H9 (cell line): ENCODE results near the gene ST8SIA5. TPM values are rescaled to one million over a fixed set of nuclear protein-coding genes. Genes with fewer than 3 reads are reported as not detected.

Experiments used
- DNase-seq: peaks from one replicate; pipeline ENCODE4 v3.0.0-alpha.2; 2017
- H2AFZ ChIP-seq: one replicate; pipeline ENCODE4 v1.6.1; 2013; ENCODE audit warnings: mild to moderate bottlenecking, low read length, control low read depth, moderate library complexity
- H2AK5ac ChIP-seq: 2 replicates; pipeline ENCODE4 v1.6.1; 2013; ENCODE audit warnings: low read length, control low read depth, mixed read lengths; ENCODE audit not compliant: insufficient read length
- H2BK120ac ChIP-seq: one replicate; pipeline ENCODE4 v1.6.1; 2013; ENCODE audit warnings: low read depth, mild to moderate bottlenecking, low read length, control low read depth, inconsistent platforms; ENCODE audit not compliant: poor library complexity, severe bottlenecking
- H2BK12ac ChIP-seq: 2 replicates; pipeline ENCODE4 v1.6.1; 2013; ENCODE audit warnings: low read length, control low read depth, mixed read lengths, low read depth; ENCODE audit not compliant: insufficient read length
- H2BK15ac ChIP-seq: 2 replicates; pipeline ENCODE4 v1.6.1; 2013; ENCODE audit warnings: low read depth, low read length, control low read depth
- H2BK20ac ChIP-seq: one replicate; pipeline ENCODE4 v1.6.1; 2013; ENCODE audit warnings: low read depth, mild to moderate bottlenecking, low read length, control low read depth, inconsistent platforms; ENCODE audit not compliant: poor library complexity, severe bottlenecking
- H2BK5ac ChIP-seq: 2 replicates; pipeline ENCODE4 v1.6.1; 2013; ENCODE audit warnings: low read length, control low read depth, mixed read lengths; ENCODE audit not compliant: insufficient read length
- H3K14ac ChIP-seq: 2 replicates; pipeline ENCODE4 v1.6.1; 2013; ENCODE audit warnings: low read length, control low read depth; ENCODE audit not compliant: insufficient read depth
- H3K18ac ChIP-seq: 2 replicates; pipeline ENCODE4 v1.6.1; 2013; ENCODE audit warnings: low read depth, mild to moderate bottlenecking, mixed read lengths, low read length, control low read depth; ENCODE audit not compliant: insufficient read length
- H3K23ac ChIP-seq: 2 replicates; pipeline ENCODE4 v1.6.1; 2013; ENCODE audit warnings: low read length, control low read depth, mixed read lengths, low read depth; ENCODE audit not compliant: insufficient read length
- H3K23me2 ChIP-seq: 2 replicates; pipeline ENCODE4 v1.6.1; 2013; ENCODE audit warnings: low read depth, mild to moderate bottlenecking, mixed read lengths, low read length, control low read depth; ENCODE audit not compliant: insufficient read length, poor library complexity, severe bottlenecking
- H3K27ac ChIP-seq: 2 replicates; pipeline ENCODE4 v1.5.1; 2013; ENCODE audit warnings: low read length, control low read depth, mixed read lengths, low read depth; ENCODE audit not compliant: insufficient read length
- H3K27me3 ChIP-seq: 2 replicates; pipeline ENCODE4 v1.6.1; 2013; ENCODE audit warnings: low read length, control low read depth, inconsistent platforms; ENCODE audit not compliant: insufficient read depth
- H3K4ac ChIP-seq: 2 replicates; pipeline ENCODE4 v1.6.1; 2013; ENCODE audit warnings: low read depth, mild to moderate bottlenecking, control low read depth, inconsistent platforms, low read length, moderate library complexity
- H3K4me1 ChIP-seq: 2 replicates; pipeline ENCODE4 v1.6.1; 2013; ENCODE audit warnings: low read length, control low read depth, inconsistent platforms; ENCODE audit not compliant: insufficient read depth
- H3K4me2 ChIP-seq: 2 replicates; pipeline ENCODE4 v1.6.1; 2013; ENCODE audit warnings: low read length, control low read depth, mixed read lengths; ENCODE audit not compliant: insufficient read length, insufficient read depth
- H3K56ac ChIP-seq: 2 replicates; pipeline ENCODE4 v1.6.1; 2013; ENCODE audit warnings: low read depth, mild to moderate bottlenecking, mixed read lengths, low read length, control low read depth; ENCODE audit not compliant: insufficient read length
- H3K79me1 ChIP-seq: 2 replicates; pipeline ENCODE4 v1.6.1; 2013; ENCODE audit warnings: low read depth, mild to moderate bottlenecking, moderate library complexity, low read length, control low read depth, inconsistent platforms; ENCODE audit not compliant: insufficient read depth, poor library complexity, severe bottlenecking
- H3K79me2 ChIP-seq: 2 replicates; pipeline ENCODE4 v1.6.1; 2013; ENCODE audit warnings: low read length, control low read depth, inconsistent platforms; ENCODE audit not compliant: insufficient read depth
- H3K9ac ChIP-seq: 2 replicates; pipeline ENCODE4 v1.6.1; 2013; ENCODE audit warnings: low read length, control low read depth, mixed read lengths; ENCODE audit not compliant: insufficient read length; ENCODE audit errors: extremely low read depth
- H3K9me3 ChIP-seq: one replicate; pipeline ENCODE4 v1.6.1; 2013; ENCODE audit warnings: low read depth, low read length, inconsistent platforms; ENCODE audit not compliant: control insufficient read depth
- H3T11ph ChIP-seq: one replicate; pipeline ENCODE4 v1.6.1; 2013; ENCODE audit warnings: mild to moderate bottlenecking, low read length, control low read depth, inconsistent platforms
- H4K20me1 ChIP-seq: one replicate; pipeline ENCODE4 v1.6.1; 2013; ENCODE audit not compliant: control insufficient read depth, insufficient read length, insufficient read depth
- H4K5ac ChIP-seq: 2 replicates; pipeline ENCODE4 v1.6.1; 2013; ENCODE audit warnings: low read depth, mild to moderate bottlenecking, mixed read lengths, low read length, control low read depth; ENCODE audit not compliant: insufficient read length
- H4K8ac ChIP-seq: replicated peaks from 2 replicates; pipeline ENCODE4 v1.6.1; 2013; ENCODE audit warnings: low read length, control low read depth, mixed read lengths, low read depth; ENCODE audit not compliant: insufficient read length
- H4K91ac ChIP-seq: 2 replicates; pipeline ENCODE4 v1.6.1; 2013; ENCODE audit warnings: low read depth, mild to moderate bottlenecking, moderate library complexity, mixed read lengths, low read length, control low read depth; ENCODE audit not compliant: insufficient read length
- H3K27ac Mint-ChIP-seq, 3 experiments: 2 replicates in 2 of 3; 3 replicates in 1 of 3; pipeline ENCODE4 v1.8.0; 2020 to 2021; ENCODE audit warnings: mixed read lengths in 3 of 3, mild to moderate bottlenecking in 1 of 3, moderate library complexity in 1 of 3
- H3K27me3 Mint-ChIP-seq: 2 replicates; pipeline ENCODE4 v1.8.0; 2021; ENCODE audit warnings: low read depth, mild to moderate bottlenecking, moderate library complexity, mixed read lengths
- H3K36me3 Mint-ChIP-seq, 3 experiments: 2 replicates in 2 of 3; 3 replicates in 1 of 3; pipeline ENCODE4 v1.8.0; 2020 to 2021; ENCODE audit warnings: low read depth in 3 of 3, mixed read lengths in 3 of 3; ENCODE audit not compliant: insufficient read depth in 1 of 3
- H3K4me1 Mint-ChIP-seq, 2 experiments: 2 replicates each; pipeline ENCODE4 v1.8.0; 2020; ENCODE audit warnings: mixed read lengths in 2 of 2
- H3K4me3 Mint-ChIP-seq, 2 experiments: 2 replicates in 1 of 2; 3 replicates in 1 of 2; pipeline ENCODE4 v1.8.0; 2020 to 2021; ENCODE audit warnings: mild to moderate bottlenecking in 2 of 2, mixed read lengths in 2 of 2, moderate library complexity in 1 of 2
- H3K9me3 Mint-ChIP-seq, 2 experiments: 2 replicates in 1 of 2; 3 replicates in 1 of 2; pipeline ENCODE4 v1.8.0; 2020; ENCODE audit warnings: mild to moderate bottlenecking in 2 of 2, mixed read lengths in 2 of 2, moderate library complexity in 1 of 2
- WGBS: extraction: QIAGEN DNeasy Blood & Tissue Kit; methylation state at CpG from one replicate; pipeline ENCODE4 v1.1.7; 2013; ENCODE audit warnings: missing lambda C conversion rate, low lambda C conversion rate, mixed read lengths; ENCODE audit not compliant: insufficient read length; ENCODE audit errors: extremely low coverage; 5-methylcytosine and 5-hydroxymethylcytosine counted together
- total RNA-seq: library from RNA; stranded (reverse); gene quantifications from 2 replicates; pipeline ENCODE4 v1.2.1, GENCODE V29; 2021
- TF ChIP-seq, protein P1 (sequence below): fragments of 200-600 bp; sonication (generic); conservative IDR thresholded peaks from 3 replicates; pipeline ENCODE4 v1.8.0; 2021; ENCODE audit warnings: antibody characterized with exemption, mild to moderate bottlenecking

ST8SIA5 gene
- total RNA-seq, 1 experiment from 2014 or later = 0.63 TPM

DNA sequence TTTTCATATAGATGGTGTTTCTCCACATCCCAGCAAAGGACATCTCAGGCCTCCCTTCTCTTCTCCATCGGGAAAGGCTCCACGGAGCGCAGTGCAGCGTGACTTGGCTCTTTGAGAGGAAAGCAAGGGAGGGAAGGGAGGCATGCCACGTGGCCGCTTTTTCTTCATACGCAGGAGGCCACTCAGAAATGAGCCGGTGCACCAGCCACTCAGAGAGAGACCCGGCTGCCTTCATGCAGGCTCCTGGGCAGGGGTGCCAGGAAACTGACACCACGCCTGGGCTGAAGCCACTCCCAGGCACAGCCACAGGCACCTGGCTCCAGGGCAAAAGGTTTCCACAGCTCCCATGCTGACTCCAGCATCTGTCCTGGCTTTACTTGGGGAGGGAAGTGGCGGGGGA, 88.7 kb downstream of the ST8SIA5 start:
- no peaks in the 10 kb centered on the region for H3K23me2 ChIP-seq
- no peak for DNase-seq
- no peak overlapping the region for H2AFZ ChIP-seq
- H3K4me2 ChIP-seq = no peak overlapping the region
- Mint-ChIP-seq H3K27me3 (no peaks in the 10 kb centered on the region; the same call in 1 of the 2 replicates), H3K36me3 (peaks cover 3 to 7% (median 4%) of the 10 kb centered on the region in 3 experiments), H3K27ac (no peak overlapping the region), H3K4me3 (no peak overlapping the region), H3K9me3 (peaks cover 8% of the 10 kb centered on the region in 2 experiments), H3K4me1 (peaks cover 16 to 22% of the 10 kb centered on the region in 2 experiments)
- no peak overlapping the region for H3K14ac ChIP-seq
- H4K8ac ChIP-seq = no peak overlapping the region
- no peaks in the 10 kb centered on the region for H4K20me1 ChIP-seq
- no CpG with 5 or more reads among the region's 11 CpGs for WGBS
- H4K5ac ChIP-seq = no peak overlapping the region
- no peak overlapping the region for H3K23ac ChIP-seq
- TF ChIP-seq, protein P1, sequence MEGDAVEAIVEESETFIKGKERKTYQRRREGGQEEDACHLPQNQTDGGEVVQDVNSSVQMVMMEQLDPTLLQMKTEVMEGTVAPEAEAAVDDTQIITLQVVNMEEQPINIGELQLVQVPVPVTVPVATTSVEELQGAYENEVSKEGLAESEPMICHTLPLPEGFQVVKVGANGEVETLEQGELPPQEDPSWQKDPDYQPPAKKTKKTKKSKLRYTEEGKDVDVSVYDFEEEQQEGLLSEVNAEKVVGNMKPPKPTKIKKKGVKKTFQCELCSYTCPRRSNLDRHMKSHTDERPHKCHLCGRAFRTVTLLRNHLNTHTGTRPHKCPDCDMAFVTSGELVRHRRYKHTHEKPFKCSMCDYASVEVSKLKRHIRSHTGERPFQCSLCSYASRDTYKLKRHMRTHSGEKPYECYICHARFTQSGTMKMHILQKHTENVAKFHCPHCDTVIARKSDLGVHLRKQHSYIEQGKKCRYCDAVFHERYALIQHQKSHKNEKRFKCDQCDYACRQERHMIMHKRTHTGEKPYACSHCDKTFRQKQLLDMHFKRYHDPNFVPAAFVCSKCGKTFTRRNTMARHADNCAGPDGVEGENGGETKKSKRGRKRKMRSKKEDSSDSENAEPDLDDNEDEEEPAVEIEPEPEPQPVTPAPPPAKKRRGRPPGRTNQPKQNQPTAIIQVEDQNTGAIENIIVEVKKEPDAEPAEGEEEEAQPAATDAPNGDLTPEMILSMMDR = no peak
- H2BK12ac ChIP-seq = no peak overlapping the region
- H2BK20ac ChIP-seq = no peak overlapping the region
- no peaks in the 10 kb centered on the region for H3K79me2 ChIP-seq
- no peak overlapping the region for H4K91ac ChIP-seq
- H3K18ac ChIP-seq = no peak overlapping the region
- H2BK5ac ChIP-seq = no peak overlapping the region
- H3K56ac ChIP-seq = no peak overlapping the region
- H3K9ac ChIP-seq = no peak overlapping the region
- no peak overlapping the region for H3K4ac ChIP-seq
- H3K79me1 ChIP-seq = no peaks in the 10 kb centered on the region
- no peak overlapping the region for H3K27ac ChIP-seq
- no peak overlapping the region for H2BK15ac ChIP-seq
- no peaks in the 10 kb centered on the region; the same call in 1 of the 2 replicates for H3K27me3 ChIP-seq
- H2BK120ac ChIP-seq = no peak overlapping the region
- no peak overlapping the region for H2AK5ac ChIP-seq
- H3T11ph ChIP-seq = no peak overlapping the region
- H3K9me3 ChIP-seq = no peaks in the 10 kb centered on the region
- H3K4me1 ChIP-seq = no peaks in the 10 kb centered on the region; the same call in 1 of the 2 replicates
